Naive thymus-derived CD8-positive, alpha-beta T cell (primary cell): Measurements from ENCODE around the gene PSME3. TPM values are rescaled to one million over a fixed set of nuclear protein-coding genes. Genes with fewer than 3 reads are reported as not detected.
"Not testable (repeated sequence)": the region's sequence is repeated elsewhere in the genome, so short reads cannot be mapped to it uniquely, and the experiment has no call there.

Experiments
- ATAC-seq, 2 donors: fragments of 150-1000 bp; cut with Tn5 transposase in 1 of 2; sonication (Bioruptor Pico), chemical (Tn5 transposase) in 1 of 2; 1 replicate in 1 of 2; 2 replicates in 1 of 2; pipeline ENCODE4 v1.10.0; 2021; ENCODE audit warnings: mild to moderate bottlenecking in 2 of 2, moderate library complexity in 2 of 2
- POLR2A ChIA-PET: fragments of 350-600 bp; sonication (Branson Sonifier 250); formaldehyde crosslinking; loops from one replicate; lab custom pipeline; 2021; ENCODE audit warnings: antibody characterized with exemption; lab: Charles Lee
- DNase-seq, 10 donors: peaks; one replicate each; pipeline versions ENCODE4 v3.0.0 to v3.0.0-alpha.2; 2020 to 2022
- H3K27ac Mint-ChIP-seq, 10 donors: one replicate each; pipeline ENCODE4 v1.8.0; 2020 to 2022; ENCODE audit warnings: mild to moderate bottlenecking in 10 of 10, mixed read lengths in 10 of 10, moderate library complexity in 4 of 10, inconsistent platforms in 1 of 10
- H3K27me3 Mint-ChIP-seq, 5 donors: one replicate each; pipeline ENCODE4 v1.8.0; 2021 to 2022; ENCODE audit warnings: mixed read lengths in 5 of 5
- H3K36me3 Mint-ChIP-seq, 3 donors: one replicate each; pipeline ENCODE4 v1.8.0; 2020 to 2022; ENCODE audit warnings: mixed read lengths in 3 of 3, mild to moderate bottlenecking in 2 of 3, inconsistent platforms in 1 of 3
- H3K4me1 Mint-ChIP-seq, 4 donors: one replicate each; pipeline ENCODE4 v1.8.0; 2021 to 2022; ENCODE audit warnings: mixed read lengths in 4 of 4
- H3K4me3 Mint-ChIP-seq, 10 donors: one replicate each; pipeline ENCODE4 v1.8.0; 2020 to 2022; ENCODE audit warnings: mild to moderate bottlenecking in 10 of 10, mixed read lengths in 10 of 10, moderate library complexity in 6 of 10, inconsistent platforms in 1 of 10
- H3K9me3 Mint-ChIP-seq, 9 donors: one replicate each; pipeline ENCODE4 v1.8.0; 2020 to 2022; ENCODE audit warnings: mixed read lengths in 9 of 9, mild to moderate bottlenecking in 3 of 9, inconsistent platforms in 1 of 9, moderate library complexity in 1 of 9
- polyA plus RNA-seq, 3 donors: library from polyadenylated mRNA; unstranded; fragments of 300-500 nt; fragmentation: Illumina TruSeq; gene quantifications; one replicate each; pipeline ENCODE4 v1.2.3, GENCODE V29; 2021
- total RNA-seq, 8 experiments: library from RNA in 2 of 8; stranded (reverse) in 2 of 8; gene quantifications; one replicate each; pipeline ENCODE4 v1.2.3 and lab custom pipeline; 2021 to 2026

The PSME3 gene
- total and polyA plus RNA-seq, 5 experiments from 2014 or later = 65.3 to 123 (median 117) TPM

DNA sequence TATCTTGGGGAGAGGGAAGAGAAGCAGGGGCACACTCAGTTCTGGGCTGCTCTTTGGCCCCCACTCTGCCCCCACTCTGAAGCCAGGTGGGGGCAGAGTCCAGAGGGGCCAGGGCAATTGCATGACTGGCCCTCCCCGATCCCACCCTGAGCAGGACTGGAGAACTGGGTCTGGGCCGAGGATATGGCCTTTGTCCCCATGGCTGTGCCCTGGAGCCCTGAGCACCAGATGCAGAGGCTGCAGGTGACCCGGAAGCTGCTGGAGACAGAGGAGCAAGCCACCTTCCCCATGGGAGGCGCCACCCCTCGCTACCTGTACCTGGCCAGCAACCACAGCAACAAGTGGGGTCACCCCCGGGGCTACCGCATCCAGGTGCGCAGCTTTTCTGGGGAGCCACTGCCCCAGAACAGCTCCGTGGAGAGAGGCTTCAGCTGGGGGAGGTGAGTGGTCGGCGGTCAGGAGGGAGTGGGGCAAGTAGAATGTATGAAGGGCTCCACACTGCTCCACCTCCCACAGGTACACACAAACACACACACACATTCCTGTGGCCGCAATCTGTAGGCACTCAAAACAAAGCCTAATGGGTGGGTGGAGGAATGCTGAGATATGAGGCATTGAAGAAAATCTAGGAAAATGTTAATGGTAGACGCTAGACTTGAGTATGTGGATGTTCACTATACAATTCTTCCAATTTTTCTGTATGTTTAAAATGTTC, 39.2 kb downstream of the PSME3 start:
- Mint-ChIP-seq H3K4me3 (no peak overlapping the region), H3K4me1 (no peaks in the 10 kb centered on the region), H3K27ac (no peak overlapping the region), H3K27me3 (peaks cover 6 to 19% (median 15%) of the 10 kb centered on the region in 5 donors), H3K9me3 (peaks cover 0 to 5% (median 0%) of the 10 kb centered on the region in 9 donors), H3K36me3 (peaks cover 0 to 4% (median 2%) of the 10 kb centered on the region in 3 donors)
- ATAC-seq (no peak), DNase-seq (no peak)
- POLR2A ChIA-PET = no interaction called here

DNA sequence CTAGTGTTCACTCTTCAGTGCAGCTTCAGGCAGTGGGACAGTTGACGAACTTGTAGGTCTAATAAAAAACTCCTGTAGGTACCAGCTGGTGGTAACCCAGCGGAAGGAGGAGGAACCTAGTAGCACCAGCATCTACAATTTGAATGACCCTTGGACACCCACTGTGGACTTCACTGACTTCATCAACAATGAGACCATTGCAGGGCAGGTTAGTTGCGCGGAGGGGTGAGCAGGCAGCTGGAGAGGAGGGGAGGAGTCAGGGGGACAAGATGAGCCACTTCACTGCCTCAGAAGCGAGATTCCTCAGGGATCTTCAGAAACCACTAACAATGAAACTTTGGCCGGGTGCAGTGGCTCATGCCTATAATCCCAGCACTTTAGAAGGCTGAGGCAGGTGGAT, 40.1 kb downstream of the PSME3 start:
- H3K4me1 Mint-ChIP-seq = no peaks in the 10 kb centered on the region
- DNase-seq = no peak
- H3K9me3 Mint-ChIP-seq = peaks cover 0 to 5% (median 0%) of the 10 kb centered on the region in 9 donors
- H3K36me3 Mint-ChIP-seq = peaks cover 0 to 4% (median 2%) of the 10 kb centered on the region in 3 donors
- ATAC-seq = no peak
- peaks cover 6 to 25% (median 19%) of the 10 kb centered on the region in 5 donors for H3K27me3 Mint-ChIP-seq
- no peak overlapping the region for H3K4me3 Mint-ChIP-seq
- H3K27ac Mint-ChIP-seq = no peak overlapping the region
- POLR2A ChIA-PET = no interaction called here

DNA sequence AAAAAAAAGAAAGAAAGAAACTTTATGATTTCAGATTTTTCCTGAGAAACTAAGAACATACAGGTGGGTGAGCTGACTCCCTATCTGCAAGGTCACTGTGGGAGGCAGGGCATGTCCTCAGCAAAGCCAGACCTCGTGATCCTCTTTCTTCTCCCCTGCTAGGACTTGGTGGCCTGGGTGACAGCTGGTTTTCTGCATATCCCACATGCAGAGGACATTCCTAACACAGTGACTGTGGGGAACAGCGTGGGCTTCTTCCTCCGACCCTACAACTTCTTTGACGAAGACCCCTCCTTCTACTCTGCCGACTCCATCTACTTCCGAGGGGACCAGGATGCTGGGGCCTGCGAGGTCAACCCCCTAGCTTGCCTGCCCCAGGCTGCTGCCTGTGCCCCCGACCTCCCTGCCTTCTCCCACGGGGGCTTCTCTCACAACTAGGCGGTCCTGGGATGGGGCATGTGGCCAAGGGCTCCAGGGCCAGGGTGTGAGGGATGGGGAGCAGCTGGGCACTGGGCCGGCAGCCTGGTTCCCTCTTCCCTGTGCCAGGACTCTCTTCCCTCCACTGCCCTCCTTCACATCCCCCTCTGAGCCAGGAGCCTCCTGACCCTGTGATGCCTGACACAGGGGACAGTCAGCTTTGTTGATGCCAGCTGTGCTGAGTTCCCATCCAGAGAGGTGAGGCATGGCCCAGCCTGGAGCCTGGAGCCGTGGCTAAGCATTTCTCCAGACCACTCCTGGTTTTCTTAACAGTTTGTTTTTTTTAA, 40.9 kb downstream of the PSME3 start:
- POLR2A ChIA-PET = not testable (repeated sequence)

DNA sequence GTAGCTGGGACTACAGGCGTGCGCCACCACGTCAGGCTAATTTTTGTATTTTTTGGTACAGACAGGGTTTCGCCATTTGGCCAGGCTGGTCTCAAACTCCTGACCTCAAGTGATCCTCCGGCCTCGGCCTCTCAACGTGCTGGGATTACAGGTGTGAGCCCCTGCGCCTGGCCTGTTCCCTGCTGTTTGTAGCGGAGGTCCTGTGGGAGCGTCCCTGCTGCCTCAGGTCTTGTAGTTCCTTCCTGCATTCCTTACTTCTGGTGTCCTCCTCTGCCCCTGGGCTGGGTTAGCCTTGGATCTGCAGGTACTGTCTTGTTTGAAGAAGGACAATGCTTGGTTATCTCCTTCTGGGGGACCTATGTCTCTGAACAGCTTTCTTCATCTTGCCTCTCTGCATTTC, 43.8 kb downstream of the PSME3 start:
- ATAC-seq = no peak

More for the DNA sequence above, 40.9 kb downstream of the PSME3 start:
- not testable (repeated sequence) for ATAC-seq, H3K27ac Mint-ChIP-seq, H3K4me1 Mint-ChIP-seq, DNase-seq, H3K36me3 Mint-ChIP-seq, H3K4me3 Mint-ChIP-seq, H3K9me3 Mint-ChIP-seq
- peaks cover 9 to 28% (median 18%) of the 10 kb centered on the region in 5 donors for H3K27me3 Mint-ChIP-seq

DNA sequence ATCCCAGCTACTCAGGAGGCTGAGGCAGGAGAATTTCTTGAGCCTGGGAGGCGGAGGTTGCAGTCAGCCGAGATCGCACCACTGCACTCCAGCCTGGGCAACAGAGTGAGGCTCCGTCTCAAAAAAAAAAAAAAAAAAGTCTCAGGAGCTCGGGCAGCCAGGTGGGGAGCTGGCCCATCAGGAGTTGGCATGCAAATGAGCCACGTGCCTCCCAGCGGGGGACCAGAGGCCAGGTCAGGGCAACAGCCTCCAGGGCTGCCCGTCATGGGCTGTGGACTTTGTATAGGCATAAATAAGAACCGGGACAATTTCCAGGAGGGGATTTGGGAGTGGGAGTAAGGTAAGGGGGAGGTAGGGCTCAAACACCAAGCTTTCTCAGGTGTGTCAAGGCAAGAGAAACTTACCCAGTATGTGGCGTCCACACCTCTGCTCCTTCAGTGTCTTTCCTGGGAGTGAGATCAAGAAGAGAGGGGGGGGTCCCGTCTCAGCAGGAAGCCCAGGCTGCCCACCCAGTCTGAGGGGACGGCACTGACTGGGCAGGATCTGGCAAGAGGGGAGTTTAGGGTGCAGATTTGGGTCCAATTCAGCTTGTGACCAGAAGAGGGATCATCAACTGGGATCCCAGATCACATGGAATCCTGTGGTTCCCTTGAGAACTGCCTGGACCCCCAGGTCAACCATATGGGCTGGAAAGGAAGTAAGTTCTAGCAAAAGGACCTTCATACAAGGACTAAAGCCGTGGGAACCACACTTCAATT, 45.1 kb downstream of the PSME3 start:
- Mint-ChIP-seq H3K36me3 (no peaks in the 10 kb centered on the region), H3K9me3 (no peaks in the 10 kb centered on the region), H3K27ac (no peak overlapping the region), H3K4me3 (no peak overlapping the region), H3K4me1 (no peaks in the 10 kb centered on the region), H3K27me3 (peaks cover 3 to 18% (median 11%) of the 10 kb centered on the region in 5 donors)
- POLR2A ChIA-PET = no interaction called here
- DNase-seq (no peak), ATAC-seq (no peak)

More for the DNA sequence above, 43.8 kb downstream of the PSME3 start:
- POLR2A ChIA-PET = no interaction called here
- no peak overlapping the region for H3K27ac Mint-ChIP-seq
- no peaks in the 10 kb centered on the region for H3K4me1 Mint-ChIP-seq
- no peak for DNase-seq
- peaks cover 7 to 22% (median 15%) of the 10 kb centered on the region in 5 donors for H3K27me3 Mint-ChIP-seq
- no peaks in the 10 kb centered on the region for H3K9me3 Mint-ChIP-seq
- H3K4me3 Mint-ChIP-seq = no peak overlapping the region
- H3K36me3 Mint-ChIP-seq = no peaks in the 10 kb centered on the region

DNA sequence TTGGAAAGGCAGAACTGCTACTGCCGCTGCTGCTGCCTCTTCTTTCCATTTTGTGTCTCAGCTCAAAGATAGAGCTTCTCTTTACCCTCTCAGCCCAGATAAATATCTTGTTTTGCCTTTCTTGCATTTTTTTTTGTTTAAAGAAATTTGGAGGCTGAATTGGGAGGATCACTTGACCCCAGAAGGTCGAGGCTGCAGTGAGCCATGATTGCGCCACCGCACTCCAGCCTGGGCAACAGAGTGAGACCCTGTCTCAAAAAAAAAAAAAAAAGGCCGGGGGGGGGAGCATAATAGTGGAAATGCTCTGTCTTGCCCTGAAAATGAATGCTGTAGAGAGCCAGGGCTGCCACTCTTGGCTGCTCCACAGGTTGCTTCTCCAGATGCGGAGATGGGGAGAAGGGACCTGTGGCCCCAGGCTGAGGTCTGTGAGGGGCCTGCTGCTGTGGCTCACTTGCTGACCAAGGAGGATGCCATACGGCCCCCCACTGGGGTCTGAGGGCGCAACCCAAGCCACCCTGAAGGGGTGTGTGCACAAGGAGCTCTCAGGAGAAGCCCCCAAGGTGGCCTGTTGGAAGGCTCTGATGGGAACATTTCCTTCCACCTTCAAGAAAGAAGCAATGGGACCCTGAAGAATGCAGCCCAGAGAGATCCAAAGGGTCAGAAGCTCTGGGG, 45.9 kb downstream of the PSME3 start:
- Mint-ChIP-seq H3K36me3 (no peaks in the 10 kb centered on the region), H3K9me3 (no peaks in the 10 kb centered on the region), H3K27me3 (peaks cover 3 to 18% (median 11%) of the 10 kb centered on the region in 5 donors), H3K4me1 (no peaks in the 10 kb centered on the region), H3K4me3 (no peak overlapping the region), H3K27ac (no peak overlapping the region)
- DNase-seq (no peak), ATAC-seq (no peak)
- POLR2A ChIA-PET = no interaction called here

DNA sequence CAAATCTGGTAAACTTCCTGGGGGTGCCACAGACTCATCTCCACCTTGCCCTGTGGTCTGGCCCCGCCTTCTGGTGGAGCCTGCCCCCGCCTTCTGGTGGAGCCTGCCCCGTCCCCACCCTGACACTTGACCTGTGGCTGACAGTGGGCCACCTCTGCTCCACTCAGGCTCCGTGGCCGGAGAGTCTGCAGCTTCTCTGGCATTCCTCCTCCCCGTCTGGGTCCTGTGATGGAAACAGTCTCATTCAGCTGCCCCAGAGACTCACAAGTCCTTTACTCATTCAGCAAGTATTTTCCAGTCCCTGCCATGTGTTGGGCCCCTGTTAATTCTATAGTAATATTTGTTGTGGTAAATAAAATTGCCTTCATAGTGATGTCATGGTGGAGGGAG, 46.4 kb downstream of the PSME3 start:
- peaks cover 3 to 18% (median 11%) of the 10 kb centered on the region in 5 donors for H3K27me3 Mint-ChIP-seq
- H3K27ac Mint-ChIP-seq = no peak overlapping the region
- POLR2A ChIA-PET = interaction anchor here (0.6 kb wide), 1 partner anchor 38 kb away, joined by 5 read pairs; no protein-coding TSS in a partner anchor
- no peak overlapping the region for H3K4me3 Mint-ChIP-seq
- no peaks in the 10 kb centered on the region for H3K36me3 Mint-ChIP-seq
- H3K9me3 Mint-ChIP-seq = no peaks in the 10 kb centered on the region
- no peak for DNase-seq
- H3K4me1 Mint-ChIP-seq = no peaks in the 10 kb centered on the region
- no peak for ATAC-seq

DNA sequence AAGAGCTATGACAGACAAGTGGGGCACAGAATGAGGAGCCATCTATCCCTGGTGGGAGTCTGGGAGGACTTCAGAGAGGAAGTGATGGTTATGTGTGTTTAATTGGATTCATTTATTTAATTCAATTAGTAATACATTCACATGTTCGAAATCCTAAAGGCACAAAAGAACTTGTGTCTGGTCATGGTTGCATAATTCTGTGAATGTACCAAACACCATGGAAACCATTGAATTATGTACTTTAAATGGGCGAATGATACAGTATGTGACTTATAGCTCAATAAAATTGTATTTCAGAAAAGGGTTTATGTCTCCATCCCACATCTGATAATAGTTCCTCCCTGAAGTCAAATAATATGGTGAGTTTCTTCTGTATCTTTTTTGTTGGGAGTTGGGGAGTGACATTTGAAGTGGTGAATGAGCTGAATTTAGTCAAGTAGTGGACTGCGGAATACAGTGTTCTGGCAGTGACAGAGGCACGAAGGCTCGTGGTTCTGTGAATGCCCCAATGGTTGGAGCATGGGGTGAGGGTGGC, 47.6 kb downstream of the PSME3 start:
- Mint-ChIP-seq H3K4me3 (no peak overlapping the region), H3K36me3 (no peaks in the 10 kb centered on the region), H3K27me3 (peaks cover 0 to 18% (median 11%) of the 10 kb centered on the region in 5 donors), H3K4me1 (peaks cover 0 to under 1% (median 0%) of the 10 kb centered on the region in 4 donors), H3K27ac (no peak overlapping the region), H3K9me3 (no peaks in the 10 kb centered on the region)
- no peak for DNase-seq
- POLR2A ChIA-PET = no interaction called here
- no peak for ATAC-seq

DNA sequence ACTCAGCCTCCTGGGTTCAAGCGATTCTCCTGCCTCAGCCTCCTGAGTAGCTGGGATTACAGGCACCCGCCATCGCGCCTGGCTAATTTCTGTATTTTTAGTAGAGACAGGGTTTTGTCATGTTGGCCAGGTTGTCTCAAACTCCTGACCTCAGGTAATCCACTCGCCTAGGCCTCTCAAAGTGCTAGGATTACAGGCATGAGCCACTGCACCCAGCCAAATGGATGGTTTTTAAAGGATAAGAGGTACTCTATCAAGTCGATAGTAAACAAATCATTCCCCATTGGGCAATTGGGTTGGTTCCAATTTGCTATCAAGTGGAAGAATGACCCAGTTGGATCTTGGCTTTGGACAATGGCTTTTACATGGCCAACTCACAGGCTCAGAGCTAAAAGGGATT, 48.5 kb downstream of the PSME3 start:
- ATAC-seq, H3K9me3 Mint-ChIP-seq, H3K4me1 Mint-ChIP-seq, DNase-seq, POLR2A ChIA-PET, H3K36me3 Mint-ChIP-seq, H3K27ac Mint-ChIP-seq, H3K4me3 Mint-ChIP-seq: not testable (repeated sequence)
- H3K27me3 Mint-ChIP-seq = peaks cover 0 to 23% (median 11%) of the 10 kb centered on the region in 5 donors

DNA sequence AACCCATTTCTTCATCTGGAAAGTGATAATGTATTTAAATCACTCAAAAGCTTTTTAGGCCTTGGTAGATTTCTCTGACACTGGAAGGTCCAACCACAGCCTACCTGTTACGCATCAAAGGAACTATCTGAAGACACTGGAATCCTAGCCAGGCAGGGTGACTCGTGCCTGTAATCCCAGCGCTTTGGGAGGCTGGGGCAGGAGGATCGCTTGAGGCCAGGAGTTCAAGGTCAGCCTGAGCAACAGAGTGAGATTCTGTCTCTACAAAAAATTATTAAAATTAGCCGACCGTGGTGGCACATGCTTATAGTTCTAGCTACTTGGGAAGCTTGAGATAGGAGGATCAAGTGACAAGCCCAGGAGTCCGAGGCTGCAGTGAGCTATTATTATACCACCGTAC, 49.0 kb downstream of the PSME3 start:
- H3K27ac Mint-ChIP-seq = no peak overlapping the region
- no peak overlapping the region for H3K4me3 Mint-ChIP-seq
- no peaks in the 10 kb centered on the region for H3K36me3 Mint-ChIP-seq
- no peak for DNase-seq
- no peak for ATAC-seq
- peaks cover 0 to 10% (median 0%) of the 10 kb centered on the region in 4 donors for H3K4me1 Mint-ChIP-seq
- no peaks in the 10 kb centered on the region for H3K9me3 Mint-ChIP-seq
- POLR2A ChIA-PET = no interaction called here
- H3K27me3 Mint-ChIP-seq = peaks cover 0 to 22% (median 13%) of the 10 kb centered on the region in 5 donors

DNA sequence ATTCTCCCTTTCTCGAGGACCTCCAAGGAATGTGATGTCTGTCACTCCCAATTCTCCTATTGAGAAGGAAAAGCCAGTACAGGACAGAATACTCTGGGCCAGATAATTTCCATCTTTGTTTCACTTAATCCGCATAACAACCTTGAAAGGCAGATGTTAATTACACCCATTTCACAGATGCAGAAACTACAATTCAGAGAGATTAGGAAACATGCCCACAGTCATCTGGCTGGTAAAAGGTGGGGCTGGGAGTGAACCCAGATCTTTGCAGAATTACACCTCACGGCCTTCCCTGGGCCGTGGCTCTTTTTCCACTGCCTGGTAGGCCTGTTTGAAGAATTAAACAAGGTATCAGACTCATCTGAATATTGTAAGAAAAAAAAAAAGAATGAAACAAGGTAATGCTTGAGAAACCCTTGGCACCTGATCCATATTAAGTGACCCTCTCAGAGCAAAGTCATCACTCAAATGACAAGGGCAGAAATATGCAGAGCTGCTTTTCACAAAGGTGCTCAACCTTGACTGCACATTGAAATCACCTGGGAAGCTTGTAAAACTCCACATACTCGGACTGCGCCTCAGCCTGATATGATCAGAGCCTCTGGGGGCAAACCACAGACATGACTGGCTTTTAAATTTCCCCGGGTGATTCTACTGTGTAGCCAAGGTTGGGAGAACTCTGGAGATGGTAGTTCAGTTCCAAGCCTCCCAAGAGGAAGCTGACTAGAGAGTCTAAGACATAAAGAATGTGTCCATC, 50.8 kb downstream of the PSME3 start:
- Mint-ChIP-seq H3K9me3 (no peaks in the 10 kb centered on the region), H3K36me3 (no peaks in the 10 kb centered on the region), H3K27me3 (peaks cover 0 to 7% (median 5%) of the 10 kb centered on the region in 5 donors), H3K27ac (no peak overlapping the region), H3K4me1 (peaks cover 0 to 10% (median 0%) of the 10 kb centered on the region in 4 donors), H3K4me3 (no peak overlapping the region)
- POLR2A ChIA-PET = no interaction called here
- DNase-seq (no peak), ATAC-seq (no peak)
